ENCODE measurements around the gene IRF4. TPM values are rescaled to one million over a fixed set of nuclear protein-coding genes. Genes with fewer than 3 reads are reported as not detected.

Gene IRF4
- total RNA-seq, 1 experiment from 2014 or later = 0.37 TPM

GRCh38 chr6:352474-352873 lies 39.1 kb upstream of the IRF4 start:
- Histone ChIP-seq H3K36me3 (ENCODE audit: insufficient read depth, low read length, poor library complexity, severe bottlenecking) (no peaks in the 10 kb centered on the region), H3K27ac (ENCODE audit: low read depth, low read length, poor library complexity, severe bottlenecking) (no peak overlapping the region), H3K4me3 (ENCODE audit: low read depth, low read length, poor library complexity, severe bottlenecking) (no peak overlapping the region), H3K4me1 (ENCODE audit: insufficient read depth, low read length, poor library complexity, severe bottlenecking) (no peaks in the 10 kb centered on the region), H3K27me3 (replicated peaks; ENCODE audit: insufficient read depth, low read depth, low read length, poor library complexity) (no peaks in the 10 kb centered on the region), H3K9me3 (ENCODE audit: low read depth, low read length, poor library complexity, severe bottlenecking) (peaks cover 6% of the 10 kb centered on the region)
- CTCF ChIA-PET = no interaction called here
- BruUV-seq (replicated peaks) = no TSS peak
- no peak for DNase-seq (ENCODE audit: low spot score)
- POLR2A ChIA-PET (ENCODE audit: low non-redundant PET) = no interaction called here
- no peak for TF ChIP-seq EZH2 (IDR thresholded peaks at IDR 0.05; ENCODE audit: borderline replicate concordance, low read depth, low read length, poor library complexity, severe bottlenecking)
- no peak for TF ChIP-seq CTCF (conservative IDR thresholded peaks at IDR 0.05; ENCODE audit: low read depth, low read length)
- intact Hi-C loops (cut with micrococcal nuclease; ENCODE audit: unreplicated experiment) = no loop called here

GRCh38 chr6:352896-353470 lies 38.6 kb upstream of the IRF4 start:
- no peak for DNase-seq (ENCODE audit: low spot score)
- BruUV-seq (replicated peaks) = no TSS peak
- CTCF ChIA-PET = no interaction called here
- intact Hi-C loops (cut with micrococcal nuclease; ENCODE audit: unreplicated experiment) = no loop called here
- no peaks in the 10 kb centered on the region for H3K4me1 ChIP-seq (ENCODE audit: insufficient read depth, low read length, poor library complexity, severe bottlenecking)
- H3K9me3 ChIP-seq (ENCODE audit: low read depth, low read length, poor library complexity, severe bottlenecking) = peaks cover 7% of the 10 kb centered on the region
- TF ChIP-seq EZH2 (IDR thresholded peaks at IDR 0.05; ENCODE audit: borderline replicate concordance, low read depth, low read length, poor library complexity, severe bottlenecking) = no peak
- no peak for TF ChIP-seq CTCF (conservative IDR thresholded peaks at IDR 0.05; ENCODE audit: low read depth, low read length)
- no peak overlapping the region for H3K4me3 ChIP-seq (ENCODE audit: low read depth, low read length, poor library complexity, severe bottlenecking)
- H3K27ac ChIP-seq (ENCODE audit: low read depth, low read length, poor library complexity, severe bottlenecking) = no peak overlapping the region
- H3K36me3 ChIP-seq (ENCODE audit: insufficient read depth, low read length, poor library complexity, severe bottlenecking) = no peaks in the 10 kb centered on the region
- H3K27me3 ChIP-seq (replicated peaks; ENCODE audit: insufficient read depth, low read depth, low read length, poor library complexity) = no peaks in the 10 kb centered on the region
- POLR2A ChIA-PET (ENCODE audit: low non-redundant PET) = no interaction called here

GRCh38 chr6:353642-354614 lies 37.6 kb upstream of the IRF4 start:
- no peak for DNase-seq (ENCODE audit: low spot score)
- no peaks in the 10 kb centered on the region for H3K27me3 ChIP-seq (replicated peaks; ENCODE audit: insufficient read depth, low read depth, low read length, poor library complexity)
- H3K36me3 ChIP-seq (ENCODE audit: insufficient read depth, low read length, poor library complexity, severe bottlenecking) = no peaks in the 10 kb centered on the region
- no TSS peak for BruUV-seq (replicated peaks)
- CTCF ChIA-PET = no interaction called here
- intact Hi-C loops (cut with micrococcal nuclease; ENCODE audit: unreplicated experiment) = no loop called here
- no peak overlapping the region for H3K4me3 ChIP-seq (ENCODE audit: low read depth, low read length, poor library complexity, severe bottlenecking)
- peaks cover 9% of the 10 kb centered on the region for H3K9me3 ChIP-seq (ENCODE audit: low read depth, low read length, poor library complexity, severe bottlenecking)
- H3K4me1 ChIP-seq (ENCODE audit: insufficient read depth, low read length, poor library complexity, severe bottlenecking) = no peaks in the 10 kb centered on the region
- H3K27ac ChIP-seq (ENCODE audit: low read depth, low read length, poor library complexity, severe bottlenecking) = no peak overlapping the region
- POLR2A ChIA-PET (ENCODE audit: low non-redundant PET) = no interaction called here
- TF ChIP-seq EZH2 (IDR thresholded peaks at IDR 0.05; ENCODE audit: borderline replicate concordance, low read depth, low read length, poor library complexity, severe bottlenecking) = no peak

Measured in A673 (cell line).